GM12878 (cell line): ENCODE data around the gene EYA2.

Source experiments
- CTCF ChIP-seq, 3 experiments: IDR thresholded peaks in 2 of 3; conservative IDR thresholded peaks in 1 of 3; 2 replicates each; pipeline ENCODE4 v1.5.1; 2011; ENCODE audit warnings: low read depth in 3 of 3, low read length in 3 of 3, mild to moderate bottlenecking in 3 of 3, control low read depth in 2 of 3, moderate library complexity in 2 of 3, inconsistent platforms in 1 of 3, mixed read lengths in 1 of 3; ENCODE audit not compliant: control insufficient read depth in 2 of 3, insufficient read depth in 1 of 3; ENCODE audit errors: extremely low read depth in 1 of 3
- MXI1 ChIP-seq: fragments of 150-350 bp; IDR thresholded peaks from 2 replicates; pipeline ENCODE4 v1.6.1; 2011; ENCODE audit warnings: low read depth, mild to moderate bottlenecking, inconsistent platforms, low read length, improper control_type of control experiment

DNA sequence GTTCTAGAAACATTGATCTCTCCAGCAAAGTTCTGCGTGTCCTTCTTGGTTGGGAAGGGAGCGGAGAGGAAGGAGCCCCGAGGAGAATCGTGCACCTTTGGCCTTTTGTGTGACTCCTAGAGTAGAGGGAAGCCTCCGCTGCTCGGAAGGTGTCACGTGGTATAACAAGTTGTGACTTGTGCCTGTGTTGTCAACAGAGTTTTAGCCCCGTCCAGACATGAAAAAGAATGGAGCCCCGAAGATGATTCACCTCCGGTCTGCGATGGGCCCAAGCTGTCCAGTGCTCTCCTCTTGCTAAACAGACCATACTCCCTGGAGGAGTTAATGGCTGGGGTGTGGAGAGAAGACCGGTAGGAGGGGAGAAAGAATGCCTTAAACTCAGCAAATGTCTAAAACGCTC, 7.0 kb downstream of the EYA2 start:
- TF ChIP-seq MXI1, result no peak
- TF ChIP-seq CTCF (IDR thresholded peaks at IDR 0.05 in 2 of 3, conservative IDR thresholded peaks at IDR 0.05 in 1 of 3; ENCODE audit: control insufficient read depth in 2 of 3, extremely low read depth in 1 of 3, insufficient read depth in 1 of 3, low read depth in 3 of 3, low read length in 3 of 3), result no peak
